SK-N-SH treated with all-trans-retinoic acid at 6 μM for 48 hours (cell line): ENCODE measurements around the gene EVI5.

Source experiments
- ATAC-seq: fragments of 200-7000 bp; cut with Tn5 transposase; 3 replicates; pipeline ENCODE4 v1.9.1; 2020; ENCODE audit warnings: mild to moderate bottlenecking, moderate library complexity
- BACH2 ChIP-seq: fragments of 250-450 bp; sonication (Bioruptor Pico); IDR thresholded peaks from 2 replicates; pipeline ENCODE4 v1.9.0; 2021; ENCODE audit warnings: mild to moderate bottlenecking, borderline replicate concordance
- CSDC2 ChIP-seq: fragments of 250-450 bp; sonication (Bioruptor Pico); IDR thresholded peaks from 2 replicates; pipeline ENCODE4 v1.5.0; 2020; ENCODE audit warnings: mild to moderate bottlenecking, moderate library complexity
- ISL1 ChIP-seq: fragments of 250-450 bp; sonication (Bioruptor Pico); IDR thresholded peaks from 2 replicates; pipeline ENCODE4 v2.1.2; 2022; ENCODE audit warnings: mild to moderate bottlenecking, moderate library complexity
- OSR1 ChIP-seq: fragments of 250-450 bp; sonication (Bioruptor Pico); IDR thresholded peaks from 2 replicates; pipeline ENCODE4 v1.8.0; 2022; ENCODE audit warnings: moderate library complexity, mild to moderate bottlenecking, inconsistent platforms
- RARB ChIP-seq: fragments of 250-450 bp; sonication (Bioruptor Pico); IDR thresholded peaks from 2 replicates; pipeline ENCODE4 v1.8.0; 2021; ENCODE audit warnings: mild to moderate bottlenecking, moderate library complexity
- TCF4 ChIP-seq: fragments of 250-450 bp; sonication (Bioruptor Pico); IDR thresholded peaks from 2 replicates; pipeline ENCODE4 v1.8.0; 2021; ENCODE audit warnings: mild to moderate bottlenecking, moderate library complexity, borderline replicate concordance
- TOX ChIP-seq: fragments of 250-450 bp; sonication (Bioruptor Pico); IDR thresholded peaks from 2 replicates; pipeline ENCODE4 v1.8.0; 2021; ENCODE audit warnings: mild to moderate bottlenecking, moderate library complexity, borderline replicate concordance
- ZC3H10 ChIP-seq: fragments of 250-450 bp; sonication (Bioruptor Pico); IDR thresholded peaks from 2 replicates; pipeline ENCODE4 v1.5.1; 2021; ENCODE audit warnings: mild to moderate bottlenecking, moderate library complexity
- ZFP3 ChIP-seq: fragments of 250-450 bp; sonication (Bioruptor Pico); IDR thresholded peaks from 2 replicates; pipeline ENCODE4 v1.5.0; 2020; ENCODE audit warnings: mild to moderate bottlenecking, moderate library complexity
- ZFP30 ChIP-seq: fragments of 450-650 bp; formaldehyde crosslinking; IDR thresholded peaks from 2 replicates; pipeline ENCODE4 v1.5.0; 2022; ENCODE audit warnings: mild to moderate bottlenecking, moderate library complexity
- ZNF565 ChIP-seq: fragments of 450-650 bp; formaldehyde crosslinking; conservative IDR thresholded peaks from 2 replicates; pipeline ENCODE4 v1.5.0; 2020; ENCODE audit warnings: low read depth, mild to moderate bottlenecking, moderate library complexity
- ZNF8 ChIP-seq: fragments of 450-650 bp; formaldehyde crosslinking; IDR thresholded peaks from 2 replicates; pipeline ENCODE4 v1.5.0; 2020; ENCODE audit warnings: mild to moderate bottlenecking, moderate library complexity
- TF ChIP-seq, protein P1 (sequence below): fragments of 250-450 bp; sonication (Bioruptor Pico); IDR thresholded peaks from 2 replicates; pipeline ENCODE4 v1.8.0; 2021; ENCODE audit warnings: low read depth, mild to moderate bottlenecking, moderate library complexity, borderline replicate concordance
- TF ChIP-seq, protein P2 (sequence below): fragments of 250-450 bp; sonication (Bioruptor Pico); IDR thresholded peaks from 2 replicates; pipeline ENCODE4 v1.8.0; 2020; ENCODE audit warnings: mild to moderate bottlenecking, moderate library complexity, borderline replicate concordance
- TF ChIP-seq, protein P3 (sequence below): fragments of 250-450 bp; sonication (Bioruptor Pico); IDR thresholded peaks from 2 replicates; pipeline ENCODE4 v1.5.0; 2020; ENCODE audit warnings: mild to moderate bottlenecking, moderate library complexity
- TF ChIP-seq, protein P4 (sequence below): fragments of 250-450 bp; sonication (Bioruptor Pico); IDR thresholded peaks from 2 replicates; pipeline ENCODE4 v1.5.1; 2020; ENCODE audit warnings: low read depth, mild to moderate bottlenecking, moderate library complexity
- TF ChIP-seq, protein P5 (sequence below): fragments of 250-450 bp; sonication (Bioruptor Pico); IDR thresholded peaks from 2 replicates; pipeline ENCODE4 v1.5.1; 2021; ENCODE audit warnings: mild to moderate bottlenecking, moderate library complexity

The EVI5 gene

DNA sequence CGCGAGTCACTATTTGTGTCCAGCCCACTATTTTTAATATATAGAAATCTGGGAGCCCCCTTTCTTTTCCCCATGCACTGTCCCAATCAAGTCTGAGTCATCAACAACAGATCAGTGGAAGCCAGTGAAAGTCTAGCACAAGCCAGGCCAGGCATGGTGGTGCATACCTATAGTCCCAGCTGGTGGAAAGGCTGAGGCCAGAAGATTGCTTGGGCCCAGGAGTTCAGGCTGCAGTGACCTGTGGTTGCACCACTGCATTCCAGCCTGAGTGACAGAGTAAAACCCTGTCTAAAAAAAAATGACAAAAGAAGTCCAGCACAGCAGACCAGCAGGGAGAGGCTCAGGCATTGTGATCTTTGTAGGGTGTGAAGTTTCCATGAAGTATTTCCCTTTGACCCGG, 38.0 kb upstream of the EVI5 start:
- TF ChIP-seq OSR1, result no peak
- TF ChIP-seq, protein P1, sequence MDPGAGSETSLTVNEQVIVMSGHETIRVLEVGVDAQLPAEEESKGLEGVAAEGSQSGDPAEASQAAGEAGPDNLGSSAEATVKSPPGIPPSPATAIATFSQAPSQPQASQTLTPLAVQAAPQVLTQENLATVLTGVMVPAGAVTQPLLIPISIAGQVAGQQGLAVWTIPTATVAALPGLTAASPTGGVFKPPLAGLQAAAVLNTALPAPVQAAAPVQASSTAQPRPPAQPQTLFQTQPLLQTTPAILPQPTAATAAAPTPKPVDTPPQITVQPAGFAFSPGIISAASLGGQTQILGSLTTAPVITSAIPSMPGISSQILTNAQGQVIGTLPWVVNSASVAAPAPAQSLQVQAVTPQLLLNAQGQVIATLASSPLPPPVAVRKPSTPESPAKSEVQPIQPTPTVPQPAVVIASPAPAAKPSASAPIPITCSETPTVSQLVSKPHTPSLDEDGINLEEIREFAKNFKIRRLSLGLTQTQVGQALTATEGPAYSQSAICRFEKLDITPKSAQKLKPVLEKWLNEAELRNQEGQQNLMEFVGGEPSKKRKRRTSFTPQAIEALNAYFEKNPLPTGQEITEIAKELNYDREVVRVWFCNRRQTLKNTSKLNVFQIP, result no peak
- no peak for TF ChIP-seq ZNF8 (CRISPR knock-in tag)
- no peak for TF ChIP-seq ISL1 (CRISPR knock-in tag)
- ATAC-seq, result peak; percentile 40; the same call in 2 of the 3 replicates

DNA sequence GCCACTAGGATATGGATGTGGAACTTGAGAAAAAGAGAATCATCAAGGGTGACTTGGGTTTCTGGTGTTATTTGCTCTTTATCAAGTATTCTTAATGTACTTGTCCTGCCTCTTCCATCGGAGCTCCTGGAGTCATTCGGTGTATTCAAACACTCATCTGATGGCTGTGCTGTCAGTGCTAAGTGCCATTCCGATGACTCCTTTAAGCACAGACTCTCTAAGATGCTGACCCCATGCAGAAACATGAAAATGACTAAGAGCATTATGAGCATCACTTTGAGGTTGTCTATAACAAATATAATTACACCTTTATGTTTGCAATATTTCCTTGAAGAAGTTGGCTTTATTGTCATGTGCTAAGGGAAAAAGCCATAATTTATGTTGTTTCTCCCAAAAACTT, 35.6 kb upstream of the EVI5 start:
- no peak for ATAC-seq
- no peak for TF ChIP-seq ZFP30
- TF ChIP-seq, protein P1, result no peak
- TF ChIP-seq ZFP3 (CRISPR knock-in tag), result no peak
- TF ChIP-seq ZNF565 (CRISPR knock-in tag), result no peak
- TF ChIP-seq ZNF8 (CRISPR knock-in tag), result no peak
- TF ChIP-seq ISL1 (CRISPR knock-in tag), result no peak
- TF ChIP-seq, protein P2, sequence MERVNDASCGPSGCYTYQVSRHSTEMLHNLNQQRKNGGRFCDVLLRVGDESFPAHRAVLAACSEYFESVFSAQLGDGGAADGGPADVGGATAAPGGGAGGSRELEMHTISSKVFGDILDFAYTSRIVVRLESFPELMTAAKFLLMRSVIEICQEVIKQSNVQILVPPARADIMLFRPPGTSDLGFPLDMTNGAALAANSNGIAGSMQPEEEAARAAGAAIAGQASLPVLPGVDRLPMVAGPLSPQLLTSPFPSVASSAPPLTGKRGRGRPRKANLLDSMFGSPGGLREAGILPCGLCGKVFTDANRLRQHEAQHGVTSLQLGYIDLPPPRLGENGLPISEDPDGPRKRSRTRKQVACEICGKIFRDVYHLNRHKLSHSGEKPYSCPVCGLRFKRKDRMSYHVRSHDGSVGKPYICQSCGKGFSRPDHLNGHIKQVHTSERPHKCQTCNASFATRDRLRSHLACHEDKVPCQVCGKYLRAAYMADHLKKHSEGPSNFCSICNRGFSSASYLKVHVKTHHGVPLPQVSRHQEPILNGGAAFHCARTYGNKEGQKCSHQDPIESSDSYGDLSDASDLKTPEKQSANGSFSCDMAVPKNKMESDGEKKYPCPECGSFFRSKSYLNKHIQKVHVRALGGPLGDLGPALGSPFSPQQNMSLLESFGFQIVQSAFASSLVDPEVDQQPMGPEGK, result no peak
- TF ChIP-seq BACH2 (CRISPR knock-in tag), result no peak
- TF ChIP-seq, protein P3, sequence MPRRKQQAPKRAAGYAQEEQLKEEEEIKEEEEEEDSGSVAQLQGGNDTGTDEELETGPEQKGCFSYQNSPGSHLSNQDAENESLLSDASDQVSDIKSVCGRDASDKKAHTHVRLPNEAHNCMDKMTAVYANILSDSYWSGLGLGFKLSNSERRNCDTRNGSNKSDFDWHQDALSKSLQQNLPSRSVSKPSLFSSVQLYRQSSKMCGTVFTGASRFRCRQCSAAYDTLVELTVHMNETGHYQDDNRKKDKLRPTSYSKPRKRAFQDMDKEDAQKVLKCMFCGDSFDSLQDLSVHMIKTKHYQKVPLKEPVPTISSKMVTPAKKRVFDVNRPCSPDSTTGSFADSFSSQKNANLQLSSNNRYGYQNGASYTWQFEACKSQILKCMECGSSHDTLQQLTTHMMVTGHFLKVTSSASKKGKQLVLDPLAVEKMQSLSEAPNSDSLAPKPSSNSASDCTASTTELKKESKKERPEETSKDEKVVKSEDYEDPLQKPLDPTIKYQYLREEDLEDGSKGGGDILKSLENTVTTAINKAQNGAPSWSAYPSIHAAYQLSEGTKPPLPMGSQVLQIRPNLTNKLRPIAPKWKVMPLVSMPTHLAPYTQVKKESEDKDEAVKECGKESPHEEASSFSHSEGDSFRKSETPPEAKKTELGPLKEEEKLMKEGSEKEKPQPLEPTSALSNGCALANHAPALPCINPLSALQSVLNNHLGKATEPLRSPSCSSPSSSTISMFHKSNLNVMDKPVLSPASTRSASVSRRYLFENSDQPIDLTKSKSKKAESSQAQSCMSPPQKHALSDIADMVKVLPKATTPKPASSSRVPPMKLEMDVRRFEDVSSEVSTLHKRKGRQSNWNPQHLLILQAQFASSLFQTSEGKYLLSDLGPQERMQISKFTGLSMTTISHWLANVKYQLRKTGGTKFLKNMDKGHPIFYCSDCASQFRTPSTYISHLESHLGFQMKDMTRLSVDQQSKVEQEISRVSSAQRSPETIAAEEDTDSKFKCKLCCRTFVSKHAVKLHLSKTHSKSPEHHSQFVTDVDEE (CRISPR knock-in tag), result no peak
- TF ChIP-seq TOX (CRISPR knock-in tag), result no peak
- no peak for TF ChIP-seq OSR1
- no peak for TF ChIP-seq ZC3H10 (CRISPR knock-in tag)
- TF ChIP-seq RARB (CRISPR knock-in tag), result no peak
- TF ChIP-seq, protein P4, sequence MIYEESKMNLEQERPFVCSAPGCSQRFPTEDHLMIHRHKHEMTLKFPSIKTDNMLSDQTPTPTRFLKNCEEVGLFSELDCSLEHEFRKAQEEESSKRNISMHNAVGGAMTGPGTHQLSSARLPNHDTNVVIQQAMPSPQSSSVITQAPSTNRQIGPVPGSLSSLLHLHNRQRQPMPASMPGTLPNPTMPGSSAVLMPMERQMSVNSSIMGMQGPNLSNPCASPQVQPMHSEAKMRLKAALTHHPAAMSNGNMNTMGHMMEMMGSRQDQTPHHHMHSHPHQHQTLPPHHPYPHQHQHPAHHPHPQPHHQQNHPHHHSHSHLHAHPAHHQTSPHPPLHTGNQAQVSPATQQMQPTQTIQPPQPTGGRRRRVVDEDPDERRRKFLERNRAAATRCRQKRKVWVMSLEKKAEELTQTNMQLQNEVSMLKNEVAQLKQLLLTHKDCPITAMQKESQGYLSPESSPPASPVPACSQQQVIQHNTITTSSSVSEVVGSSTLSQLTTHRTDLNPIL, result no peak
- TF ChIP-seq TCF4 (CRISPR knock-in tag), result no peak

DNA sequence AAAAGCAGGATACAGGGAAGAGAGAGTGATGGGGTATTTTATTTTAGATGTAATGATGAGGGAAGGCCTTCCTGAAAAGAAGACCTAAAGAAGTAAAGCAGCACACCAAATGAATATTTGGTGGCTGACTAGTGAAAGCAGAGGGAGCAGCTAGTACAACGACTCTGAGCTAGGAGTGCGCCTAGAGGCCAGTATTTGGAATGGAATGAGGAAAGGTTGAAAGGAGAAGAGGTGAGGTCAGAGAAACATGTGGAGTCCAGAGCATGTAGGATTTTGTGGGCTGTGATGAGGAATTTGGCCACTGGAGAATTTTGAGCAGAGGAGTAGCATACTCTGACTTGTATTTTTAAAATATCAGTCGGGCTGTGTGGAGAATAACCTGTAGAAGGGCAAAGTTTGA, 35.1 kb upstream of the EVI5 start:
- TF ChIP-seq, protein P5, sequence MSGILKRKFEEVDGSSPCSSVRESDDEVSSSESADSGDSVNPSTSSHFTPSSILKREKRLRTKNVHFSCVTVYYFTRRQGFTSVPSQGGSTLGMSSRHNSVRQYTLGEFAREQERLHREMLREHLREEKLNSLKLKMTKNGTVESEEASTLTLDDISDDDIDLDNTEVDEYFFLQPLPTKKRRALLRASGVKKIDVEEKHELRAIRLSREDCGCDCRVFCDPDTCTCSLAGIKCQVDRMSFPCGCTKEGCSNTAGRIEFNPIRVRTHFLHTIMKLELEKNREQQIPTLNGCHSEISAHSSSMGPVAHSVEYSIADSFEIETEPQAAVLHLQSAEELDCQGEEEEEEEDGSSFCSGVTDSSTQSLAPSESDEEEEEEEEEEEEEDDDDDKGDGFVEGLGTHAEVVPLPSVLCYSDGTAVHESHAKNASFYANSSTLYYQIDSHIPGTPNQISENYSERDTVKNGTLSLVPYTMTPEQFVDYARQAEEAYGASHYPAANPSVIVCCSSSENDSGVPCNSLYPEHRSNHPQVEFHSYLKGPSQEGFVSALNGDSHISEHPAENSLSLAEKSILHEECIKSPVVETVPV (CRISPR knock-in tag), result no peak
- TF ChIP-seq, protein P4, result no peak
- TF ChIP-seq CSDC2 (CRISPR knock-in tag), result no peak
- TF ChIP-seq ZC3H10 (CRISPR knock-in tag), result no peak
- TF ChIP-seq ZFP3 (CRISPR knock-in tag), result no peak
- no peak; the same call in 2 of the 3 replicates for ATAC-seq
